GM10248 (cell line): Measurements from ENCODE around the gene CRTC3.

Experiments
- CTCF ChIA-PET: fragments of 300-600 bp; sonication (Branson Sonifier 250); formaldehyde crosslinking; extraction: SDS; loops from one replicate; lab custom pipeline; 2021; ENCODE audit warnings: antibody characterized with exemption; lab: Yijun Ruan, JAX
- POLR2A ChIA-PET: fragments of 350-650 bp; sonication (Branson Sonifier 250); formaldehyde crosslinking; extraction: SDS; loops from one replicate; lab custom pipeline; 2020; ENCODE audit warnings: antibody characterized with exemption; lab: Yijun Ruan, JAX
- DNase-seq: peaks from one replicate; pipeline ENCODE4 v3.0.0; 2012; ENCODE audit errors: extremely low spot score
- CTCF ChIP-seq: IDR thresholded peaks from 2 replicates; pipeline ENCODE4 v1.5.1; 2012; ENCODE audit warnings: mild to moderate bottlenecking, low read depth; ENCODE audit errors: extremely low read depth, missing control alignments, control extremely low read depth

Gene CRTC3

GRCh38 chr15:90557186-90558084 lies 27.7 kb downstream of the CRTC3 start:
- peak; percentile 44 for DNase-seq
- no peak for TF ChIP-seq CTCF
- POLR2A ChIA-PET = no interaction called here
- CTCF ChIA-PET = interaction anchor here (0.9 to 2.4 kb wide), 9 partner anchors 9 to 376 kb away, joined by 3 to 6 read pairs (median 3); no protein-coding TSS in a partner anchor

GRCh38 chr15:90558171-90558573 lies 28.4 kb downstream of the CRTC3 start:
- CTCF ChIA-PET = interaction anchor here (0.9 to 2.4 kb wide), 2 partner anchors 11 to 13 kb away, joined by 3 to 5 read pairs; no protein-coding TSS in a partner anchor
- POLR2A ChIA-PET = no interaction called here

GRCh38 chr15:90559119-90559518 lies 29.4 kb downstream of the CRTC3 start:
- CTCF ChIA-PET = no interaction called here
- POLR2A ChIA-PET = no interaction called here
- no peak for TF ChIP-seq CTCF
- no peak for DNase-seq

More at GRCh38 chr15:90558171-90558573, 28.4 kb downstream of the CRTC3 start:
- no peak for DNase-seq
- no peak for TF ChIP-seq CTCF

- DNase-seq = no peak
- TF ChIP-seq CTCF = no peak
- POLR2A ChIA-PET = no interaction called here
- CTCF ChIA-PET = interaction anchor here (1.0 to 1.7 kb wide), 7 partner anchors 11 to 241 kb away, joined by 3 to 6 read pairs (median 4); no protein-coding TSS in a partner anchor
These were observed 30.6 kb downstream of the CRTC3 start for GRCh38 chr15:90560229-90560776.

GRCh38 chr15:90561344-90562244 lies 31.9 kb downstream of the CRTC3 start:
- CTCF ChIA-PET = interaction anchor here (0.7 to 1.9 kb wide), 16 partner anchors 8 to 269 kb away, joined by 3 to 9 read pairs (median 4); no protein-coding TSS in a partner anchor
- POLR2A ChIA-PET = no interaction called here
- DNase-seq = no peak
- no peak for TF ChIP-seq CTCF
